KOPT-K1 (cell line): ENCODE data around the gene SPRYD4.
A peak's percentile ranks its signal among the peaks of the same experiment; 100 is the strongest.

Source experiments
- H3K27ac ChIP-seq: fragments of 200-600 bp; sonication (generic); 2 replicates; pipeline ENCODE4 v1.5.1; 2016; ENCODE audit warnings: antibody characterized with exemption, mild to moderate bottlenecking, low read depth, low read length; ENCODE audit not compliant: poor library complexity, severe bottlenecking
- H3K36me3 ChIP-seq: fragments of 200-600 bp; sonication (generic); 2 replicates; pipeline ENCODE4 v1.5.1; 2017; ENCODE audit warnings: antibody characterized with exemption, mild to moderate bottlenecking, low read length, moderate library complexity; ENCODE audit not compliant: insufficient read depth
- H3K9me3 ChIP-seq: fragments of 200-600 bp; sonication (generic); 2 replicates; pipeline ENCODE4 v1.5.1; 2017; ENCODE audit warnings: antibody characterized with exemption, low read length, mild to moderate bottlenecking; ENCODE audit not compliant: insufficient read depth, poor library complexity, severe bottlenecking

The SPRYD4 gene

DNA sequence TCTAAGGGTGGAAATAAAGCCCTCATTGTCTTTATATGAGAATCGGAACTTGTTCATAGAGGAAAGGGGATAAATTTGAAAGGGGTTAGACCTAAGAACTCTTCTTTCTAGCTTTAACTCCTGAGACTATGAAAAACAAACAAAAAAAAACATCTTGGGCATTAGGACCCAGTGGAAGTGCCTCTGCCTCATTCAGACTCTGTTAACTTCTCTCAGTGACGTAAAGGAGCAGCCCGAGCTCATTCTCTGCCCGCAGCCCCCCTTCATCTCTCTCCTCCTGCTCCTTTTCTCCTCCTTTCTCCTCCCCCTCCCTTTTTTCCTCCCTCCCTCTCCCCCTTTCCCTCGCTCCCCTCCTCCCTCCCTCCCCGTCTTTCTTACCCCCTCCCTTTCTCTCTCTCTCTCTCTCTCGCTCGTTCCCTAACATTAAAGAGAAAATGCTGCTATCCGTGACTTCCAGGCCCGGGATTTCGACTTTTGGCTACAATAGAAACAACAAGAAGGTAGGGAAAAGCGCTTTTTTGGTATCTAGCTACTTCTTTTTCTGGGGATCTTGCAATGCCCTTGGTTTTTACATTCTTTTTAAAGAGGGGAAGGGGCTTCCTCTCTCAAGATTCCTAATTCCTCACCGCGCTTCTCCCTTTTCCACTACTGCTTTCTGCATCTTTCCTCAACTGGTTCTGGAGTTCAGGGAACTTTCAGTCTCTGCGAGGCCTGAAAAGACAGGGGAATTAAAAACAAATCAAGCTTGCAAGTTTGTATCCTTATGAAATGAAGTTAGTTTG is 53.4 kb downstream of the SPRYD4 start, which contains the start of gene RBMS2:
TSS of gene RBMS2 (plus strand) at position 231 of the 782 bp plus-strand sequence. CDS start at position 435, 204 bp downstream.
- no peaks in the 10 kb centered on the region for H3K9me3 ChIP-seq
- H3K36me3 ChIP-seq: no peaks in the 10 kb centered on the region
- H3K27ac ChIP-seq: peak within 1 kb of the TSS; percentile 45

DNA sequence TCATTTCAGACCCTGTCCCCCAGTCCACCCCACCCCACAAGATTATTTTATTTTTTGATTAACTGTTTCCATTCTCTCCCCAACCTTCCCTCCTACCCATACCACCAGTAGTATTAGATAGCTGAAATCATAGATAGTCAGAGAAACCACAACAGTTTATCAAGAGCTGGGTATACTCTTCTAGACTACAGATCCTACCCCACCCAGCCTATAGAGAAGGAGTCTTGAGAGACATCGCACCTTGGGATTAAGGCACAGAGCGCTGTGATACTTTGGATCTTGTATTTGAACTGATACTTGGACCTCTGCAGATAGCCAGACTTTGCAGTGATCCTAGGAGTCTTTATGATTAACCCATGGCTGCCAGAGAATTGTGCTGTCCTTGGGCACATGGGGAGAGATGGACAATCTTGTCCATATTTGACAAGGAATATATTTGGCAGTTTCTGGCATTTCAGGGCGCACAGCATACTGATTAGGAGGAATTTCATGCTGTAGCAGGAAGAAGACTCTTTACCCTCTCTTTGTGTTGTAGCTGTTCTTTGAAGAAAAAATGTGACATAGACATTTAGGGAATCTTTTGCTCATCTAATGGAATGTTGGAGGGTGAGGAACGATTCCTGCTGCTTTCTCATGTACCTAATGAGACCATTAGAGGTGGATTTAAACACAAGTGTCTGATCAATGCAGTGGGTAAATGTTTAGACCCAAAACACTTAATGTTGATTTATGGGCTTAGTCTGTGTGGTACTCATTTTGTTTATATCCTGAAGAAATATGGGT is 54.2 kb downstream of the SPRYD4 start:
- H3K36me3 ChIP-seq: no peaks in the 10 kb centered on the region
- peak overlapping the region; percentile 45 for H3K27ac ChIP-seq
- no peaks in the 10 kb centered on the region for H3K9me3 ChIP-seq

DNA sequence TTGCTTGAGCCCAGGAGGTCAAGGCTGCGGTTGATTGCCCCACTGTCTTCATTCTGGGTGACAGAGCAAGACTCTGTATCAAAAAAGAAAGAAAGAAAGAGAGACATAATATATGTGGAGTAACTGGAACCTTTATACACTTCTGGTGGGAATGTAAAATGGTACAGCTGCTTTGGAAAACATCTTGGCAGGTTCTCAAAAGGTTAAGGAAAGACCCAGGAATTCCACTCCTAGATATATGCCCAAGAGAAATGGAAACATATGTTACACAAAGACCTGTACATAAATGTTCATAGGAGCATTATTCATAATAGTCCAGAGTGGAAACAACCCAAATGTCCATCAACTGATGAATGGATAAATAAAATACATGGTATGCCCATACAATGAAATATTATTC is 60.5 kb downstream of the SPRYD4 start:
- H3K27ac ChIP-seq: no peak overlapping the region
- H3K36me3 ChIP-seq: no peaks in the 10 kb centered on the region
- no peaks in the 10 kb centered on the region for H3K9me3 ChIP-seq
